Neuronal stem cell (in vitro differentiated cells): Measurements from ENCODE around the gene PLCL2.

Source experiments
- DNase-seq: peaks from one replicate; pipeline ENCODE4 v3.0.0-alpha.2; 2013; ENCODE audit warnings: low spot score
- H2AFZ ChIP-seq: one replicate; pipeline ENCODE4 v1.6.1; 2013; ENCODE audit warnings: mild to moderate bottlenecking, low read length, inconsistent platforms
- H2AK5ac ChIP-seq: 2 replicates; pipeline ENCODE4 v1.6.1; 2013; ENCODE audit warnings: low read depth, mild to moderate bottlenecking, inconsistent platforms, low read length, moderate library complexity, mixed read lengths
- H2BK120ac ChIP-seq: 2 replicates; pipeline ENCODE4 v1.6.1; 2013; ENCODE audit warnings: low read depth, mild to moderate bottlenecking, inconsistent platforms, low read length, moderate library complexity, mixed read lengths
- H2BK12ac ChIP-seq: one replicate; pipeline ENCODE4 v1.6.1; 2013; ENCODE audit warnings: low read length, inconsistent platforms
- H2BK15ac ChIP-seq: 2 replicates; pipeline ENCODE4 v1.6.1; 2013; ENCODE audit warnings: mild to moderate bottlenecking, low read length, inconsistent platforms, mixed read lengths
- H2BK5ac ChIP-seq: one replicate; pipeline ENCODE4 v1.6.1; 2013; ENCODE audit warnings: inconsistent platforms, mild to moderate bottlenecking, low read length, moderate library complexity
- H3K14ac ChIP-seq: one replicate; pipeline ENCODE4 v1.6.1; 2013; ENCODE audit warnings: low read length, inconsistent platforms
- H3K18ac ChIP-seq: 2 replicates; pipeline ENCODE4 v1.6.1; 2013; ENCODE audit warnings: low read length, inconsistent platforms
- H3K23ac ChIP-seq: 2 replicates; pipeline ENCODE4 v1.6.1; 2013; ENCODE audit warnings: low read depth, mild to moderate bottlenecking, mixed read lengths, low read length, inconsistent platforms; ENCODE audit not compliant: poor library complexity
- H3K27ac ChIP-seq: replicated peaks from 3 replicates; pipeline ENCODE4 v1.5.1; 2013; ENCODE audit warnings: low read length, inconsistent platforms
- H3K27me3 ChIP-seq, 3 experiments: 2 replicates each; pipeline ENCODE4 v1.6.1; 2013; ENCODE audit warnings: low read length in 3 of 3, mild to moderate bottlenecking in 2 of 3, inconsistent platforms in 1 of 3, low read depth in 1 of 3, mixed read lengths in 1 of 3, moderate library complexity in 1 of 3; ENCODE audit not compliant: control insufficient read depth in 3 of 3, insufficient read depth in 3 of 3
- H3K36me3 ChIP-seq, 2 donors: replicated peaks in 1 of 2; 2 replicates each; pipeline ENCODE4 v1.6.1; 2013; ENCODE audit warnings: low read length in 2 of 2; ENCODE audit not compliant: control insufficient read depth in 2 of 2, insufficient read depth in 2 of 2
- H3K4ac ChIP-seq: 2 replicates; pipeline ENCODE4 v1.6.1; 2013; ENCODE audit warnings: inconsistent platforms, mild to moderate bottlenecking, low read length, moderate library complexity
- H3K4me1 ChIP-seq, 2 donors: 1 replicate in 1 of 2; 2 replicates in 1 of 2; pipeline ENCODE4 v1.6.1; 2013; ENCODE audit warnings: low read length in 2 of 2, low read depth in 1 of 2; ENCODE audit not compliant: control insufficient read depth in 2 of 2, insufficient read depth in 1 of 2
- H3K4me2 ChIP-seq: one replicate; pipeline ENCODE4 v1.6.1; 2013; ENCODE audit warnings: mild to moderate bottlenecking, low read length, inconsistent platforms; ENCODE audit not compliant: insufficient read depth, poor library complexity, severe bottlenecking
- H3K4me3 ChIP-seq, 2 donors: 2 replicates each; pipeline ENCODE4 v1.5.1; 2013; ENCODE audit warnings: low read length in 2 of 2, mild to moderate bottlenecking in 2 of 2, inconsistent platforms in 1 of 2, moderate library complexity in 1 of 2
- H3K79me1 ChIP-seq: one replicate; pipeline ENCODE4 v1.6.1; 2013; ENCODE audit warnings: low read depth, mild to moderate bottlenecking, inconsistent platforms, low read length, moderate library complexity
- H3K9ac ChIP-seq: one replicate; pipeline ENCODE4 v1.6.1; 2013; ENCODE audit warnings: mild to moderate bottlenecking, low read depth, low read length, inconsistent platforms; ENCODE audit not compliant: poor library complexity
- H3K9me3 ChIP-seq, 2 donors: replicated peaks in 1 of 2; 2 replicates each; pipeline versions ENCODE3 to v1.6.1; 2013; ENCODE audit warnings: low read length in 2 of 2, mild to moderate bottlenecking in 2 of 2, inconsistent platforms in 1 of 2, low read depth in 1 of 2, mixed read lengths in 1 of 2, moderate library complexity in 1 of 2; ENCODE audit not compliant: control insufficient read depth in 2 of 2, insufficient read depth in 1 of 2
- H4K8ac ChIP-seq: one replicate; pipeline ENCODE4 v1.6.1; 2013; ENCODE audit warnings: low read depth, mild to moderate bottlenecking, inconsistent platforms, low read length, moderate library complexity
- H4K91ac ChIP-seq: one replicate; pipeline ENCODE4 v1.6.1; 2013; ENCODE audit warnings: low read length, low read depth, mild to moderate bottlenecking, inconsistent platforms; ENCODE audit not compliant: poor library complexity
- WGBS, 2 donors: extraction: QIAGEN DNeasy Blood & Tissue Kit; methylation state at CpG; one replicate each; pipeline ENCODE4 v1.1.7; 2013; ENCODE audit warnings: missing lambda C conversion rate in 2 of 2, mixed read lengths in 1 of 2; ENCODE audit not compliant: insufficient read length in 2 of 2, insufficient replicate concordance in 1 of 2; ENCODE audit errors: extremely low coverage in 2 of 2; 5-methylcytosine and 5-hydroxymethylcytosine counted together

PLCL2 gene

DNA sequence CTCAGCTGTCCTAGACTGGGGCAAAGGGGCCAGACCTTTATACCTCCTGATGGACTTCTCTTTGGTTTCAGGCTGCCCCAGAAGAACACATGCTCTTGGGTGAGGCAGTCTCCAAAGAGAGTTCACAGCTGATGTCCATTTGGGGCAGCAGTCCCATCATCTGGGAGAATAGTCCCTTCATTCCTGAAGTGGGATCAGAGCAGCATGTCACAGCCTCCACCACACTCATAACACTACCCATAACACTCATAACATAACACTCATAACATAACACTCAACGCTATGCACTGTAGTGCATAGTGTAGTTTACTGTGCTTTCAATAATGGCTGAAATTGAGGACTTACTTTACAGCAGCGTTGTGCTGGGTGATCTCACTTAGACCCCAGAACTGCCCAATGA, 36.7 kb upstream of the PLCL2 start:
- H3K14ac ChIP-seq = no peak overlapping the region
- H2BK5ac ChIP-seq = no peak overlapping the region
- no peak overlapping the region for H3K4me3 ChIP-seq
- DNase-seq = no peak
- H2BK120ac ChIP-seq = no peak overlapping the region
- no peak overlapping the region for H2AFZ ChIP-seq
- H4K8ac ChIP-seq = no peak overlapping the region
- H2BK12ac ChIP-seq = no peak overlapping the region
- H3K27me3 ChIP-seq = no peaks in the 10 kb centered on the region
- no peaks in the 10 kb centered on the region for H3K9me3 ChIP-seq
- no peaks in the 10 kb centered on the region for H3K36me3 ChIP-seq
- H3K27ac ChIP-seq = no peak overlapping the region
- no peak overlapping the region for H3K4me2 ChIP-seq
- no peak overlapping the region for H2AK5ac ChIP-seq
- H3K79me1 ChIP-seq = no peaks in the 10 kb centered on the region
- H3K23ac ChIP-seq = no peak overlapping the region
- H3K9ac ChIP-seq = no peak overlapping the region
- no peak overlapping the region for H2BK15ac ChIP-seq
- no peak overlapping the region for H4K91ac ChIP-seq
- H3K18ac ChIP-seq = no peak overlapping the region
- WGBS, 2 donors = 100% methylated on average over 1 of the region's 2 CpGs; no CpG with 5 or more reads in 1 of the 2 donors
- H3K4me1 ChIP-seq = peaks cover 0 to 5% of the 10 kb centered on the region in 2 donors
- H3K4ac ChIP-seq = no peak overlapping the region

- H2AFZ ChIP-seq = peak overlapping the region; percentile 80
- H3K4ac ChIP-seq = no peak overlapping the region
- H3K18ac ChIP-seq = no peak overlapping the region
- peak; percentile 33 for DNase-seq
- no CpG with 5 or more reads among the region's 8 CpGs for WGBS, 2 donors
- H3K4me2 ChIP-seq = no peak overlapping the region
- H3K9ac ChIP-seq = no peak overlapping the region
- no peak overlapping the region for H2BK120ac ChIP-seq
- H4K8ac ChIP-seq = no peak overlapping the region
- H3K27ac ChIP-seq = no peak overlapping the region
- no peak overlapping the region for H3K23ac ChIP-seq
- no peaks in the 10 kb centered on the region for H3K27me3 ChIP-seq
- H2BK15ac ChIP-seq = no peak overlapping the region
- H4K91ac ChIP-seq = no peak overlapping the region
- H3K4me1 ChIP-seq = peaks cover 0 to 5% of the 10 kb centered on the region in 2 donors
- no peak overlapping the region for H2BK5ac ChIP-seq
- peak overlapping the region in 1 of 2 donors; percentile 35 for H3K4me3 ChIP-seq
- H3K9me3 ChIP-seq = no peaks in the 10 kb centered on the region
- no peak overlapping the region for H3K14ac ChIP-seq
- no peak overlapping the region for H2BK12ac ChIP-seq
- H2AK5ac ChIP-seq = no peak overlapping the region
- H3K36me3 ChIP-seq = no peaks in the 10 kb centered on the region
- no peaks in the 10 kb centered on the region for H3K79me1 ChIP-seq
These were observed 35.5 kb upstream of the PLCL2 start for GRCh38 chr3:16849229-16849628.

DNA sequence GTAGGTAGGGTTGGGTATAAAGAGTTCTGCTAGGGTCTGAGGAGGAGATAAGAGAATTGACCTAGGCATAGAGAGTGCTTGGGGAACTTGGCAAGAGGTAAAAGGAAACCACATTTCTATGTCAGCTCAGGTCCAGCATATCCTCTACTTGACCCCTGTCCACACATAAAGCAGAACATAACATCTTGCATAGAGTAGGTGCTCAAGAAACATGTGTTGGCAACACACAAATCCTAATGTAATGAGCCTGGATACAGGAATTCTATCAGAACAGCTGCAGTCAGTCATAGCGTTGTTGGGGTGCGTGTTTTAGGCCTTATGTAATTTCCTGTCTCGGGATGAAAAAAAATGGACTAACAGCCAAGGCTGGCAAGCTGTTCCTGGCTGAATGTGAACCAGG, 35.0 kb upstream of the PLCL2 start:
- Histone ChIP-seq H2AFZ (peak overlapping the region; percentile 80), H3K79me1 (no peaks in the 10 kb centered on the region), H3K4me1 (peaks cover 0 to 5% of the 10 kb centered on the region in 2 donors), H3K9ac (no peak overlapping the region), H3K14ac (no peak overlapping the region), H2BK5ac (no peak overlapping the region), H2BK120ac (no peak overlapping the region), H3K27ac (no peak overlapping the region), H3K23ac (no peak overlapping the region), H3K36me3 (no peaks in the 10 kb centered on the region), H4K8ac (no peak overlapping the region), H3K4me2 (no peak overlapping the region), H4K91ac (no peak overlapping the region), H3K18ac (no peak overlapping the region), H2AK5ac (no peak overlapping the region), H3K27me3 (no peaks in the 10 kb centered on the region), H3K4me3 (peak overlapping the region in 1 of 2 donors; percentile 35), H2BK12ac (no peak overlapping the region), H3K9me3 (no peaks in the 10 kb centered on the region), H2BK15ac (no peak overlapping the region), H3K4ac (no peak overlapping the region)
- WGBS, 2 donors = no CpG with 5 or more reads among the region's 3 CpGs
- no peak for DNase-seq

DNA sequence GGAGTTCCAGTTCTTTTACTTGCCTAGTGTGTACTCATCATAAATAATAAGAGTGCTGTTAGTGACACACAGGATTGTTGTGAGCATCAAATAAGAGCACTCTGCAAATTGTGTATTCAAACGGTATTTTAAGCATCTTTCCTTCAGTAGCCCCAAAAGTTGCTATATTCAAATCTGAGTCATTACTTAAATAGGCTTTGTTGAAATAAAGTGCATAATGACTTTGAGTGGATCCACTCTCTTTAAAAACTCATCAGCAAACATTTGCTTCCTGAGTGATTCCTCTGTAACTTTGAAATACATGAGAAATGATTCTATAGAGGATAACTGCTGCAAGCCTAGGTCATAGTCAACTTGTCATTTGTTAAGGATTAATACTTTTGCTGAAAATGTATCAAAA, 29.3 kb upstream of the PLCL2 start:
- Histone ChIP-seq H3K4me2 (no peak overlapping the region), H4K91ac (no peak overlapping the region), H3K27me3 (no peaks in the 10 kb centered on the region), H3K14ac (no peak overlapping the region), H3K9me3 (no peaks in the 10 kb centered on the region), H3K36me3 (no peaks in the 10 kb centered on the region), H3K79me1 (no peaks in the 10 kb centered on the region), H2BK120ac (no peak overlapping the region), H3K23ac (no peak overlapping the region), H4K8ac (no peak overlapping the region), H2AFZ (no peak overlapping the region), H2BK15ac (no peak overlapping the region), H3K18ac (no peak overlapping the region), H3K4me1 (no peaks in the 10 kb centered on the region), H2AK5ac (no peak overlapping the region), H2BK5ac (no peak overlapping the region), H2BK12ac (no peak overlapping the region), H3K4ac (no peak overlapping the region), H3K4me3 (no peak overlapping the region), H3K9ac (no peak overlapping the region), H3K27ac (no peak overlapping the region)
- WGBS, 2 donors = no CpG with 5 or more reads among the region's 1 CpG
- no peak for DNase-seq
